SK-N-SH (cell line): ENCODE measurements around the gene C17orf114.
A peak's percentile ranks its signal among the peaks of the same experiment; 100 is the strongest.

Experiments used
- CTCF ChIA-PET: fragments of 300-600, 350-600 bp; formaldehyde crosslinking; extraction: SDS; loops from one replicate; lab custom pipeline; 2021; lab: Yijun Ruan, JAX
- POLR2A ChIA-PET: fragments of 350-600 bp; sonication (Branson Sonifier 250); formaldehyde crosslinking; extraction: SDS; loops from one replicate; lab custom pipeline; 2020; ENCODE audit warnings: antibody characterized with exemption, inconsistent platforms; lab: Yijun Ruan, JAX
- DNase-seq: peaks from one replicate; pipeline ENCODE4 v3.0.0; 2012
- H2AFZ ChIP-seq: fragments of 200-600 bp; sonication (generic); 2 replicates; pipeline ENCODE4 v1.8.1; 2016; ENCODE audit warnings: antibody characterized with exemption, mild to moderate bottlenecking, low read depth
- H3F3A ChIP-seq: fragments of 200-600 bp; sonication (generic); replicated peaks from 2 replicates; pipeline ENCODE3; 2016; ENCODE audit warnings: antibody characterized with exemption, mild to moderate bottlenecking; ENCODE audit not compliant: insufficient read depth
- H3K27ac ChIP-seq, 2 experiments: fragments of 200-500 bp in 1 of 2; fragments of 200-600 bp in 1 of 2; sonication (Bioruptor generic) in 1 of 2; sonication (generic), shearing (Covaris generic) in 1 of 2; 2 replicates each; pipeline versions ENCODE4 v1.5.1 to v1.6.1; 2014 to 2016; ENCODE audit warnings: low read depth in 2 of 2, inconsistent platforms in 1 of 2, low read length in 1 of 2, mild to moderate bottlenecking in 1 of 2, mixed read lengths in 1 of 2
- H3K27me3 ChIP-seq: fragments of 200-600 bp; sonication (generic), shearing (Covaris generic); 2 replicates; pipeline ENCODE4 v1.6.1; 2016; ENCODE audit warnings: mixed run types; ENCODE audit not compliant: insufficient read depth
- H3K36me3 ChIP-seq, 2 experiments: fragments of 200-500 bp in 1 of 2; fragments of 200-600 bp in 1 of 2; sonication (Bioruptor generic) in 1 of 2; sonication (generic) in 1 of 2; replicated peaks in 1 of 2; 2 replicates each; pipeline versions ENCODE3 to v1.5.1; 2014 to 2016; ENCODE audit warnings: low read length in 1 of 2, mild to moderate bottlenecking in 1 of 2; ENCODE audit not compliant: insufficient read depth in 2 of 2, control insufficient read depth in 1 of 2
- H3K4me1 ChIP-seq, 2 experiments: fragments of 200-500 bp in 1 of 2; fragments of 200-600 bp in 1 of 2; sonication (Bioruptor generic) in 1 of 2; sonication (generic), shearing (Covaris generic) in 1 of 2; 2 replicates each; pipeline versions ENCODE4 v1.5.1 to v1.6.1; 2014 to 2016; ENCODE audit warnings: low read depth in 1 of 2, low read length in 1 of 2, mixed run types in 1 of 2; ENCODE audit not compliant: insufficient read depth in 2 of 2, control insufficient read depth in 1 of 2
- H3K4me2 ChIP-seq: fragments of 200-600 bp; sonication (generic), shearing (Covaris generic); 2 replicates; pipeline ENCODE4 v1.6.1; 2017; ENCODE audit warnings: mixed run types
- H3K4me3 ChIP-seq, 2 experiments: fragments of 200-500 bp in 1 of 2; fragments of 200-600 bp in 1 of 2; sonication (Bioruptor generic) in 1 of 2; sonication (generic), shearing (Covaris generic) in 1 of 2; 2 replicates each; pipeline versions ENCODE4 v1.5.1 to v1.8.1; 2014 to 2016; ENCODE audit warnings: low read depth in 2 of 2, inconsistent platforms in 1 of 2, low read length in 1 of 2, mild to moderate bottlenecking in 1 of 2, mixed read lengths in 1 of 2, moderate library complexity in 1 of 2
- H3K79me2 ChIP-seq: fragments of 200-600 bp; sonication (generic); 2 replicates; pipeline ENCODE4 v1.8.1; 2017; ENCODE audit warnings: mild to moderate bottlenecking; ENCODE audit not compliant: insufficient read depth
- H3K9ac ChIP-seq: fragments of 200-600 bp; sonication (generic); 2 replicates; pipeline ENCODE4 v1.6.1; 2017; ENCODE audit warnings: mixed run types
- H3K9me2 ChIP-seq: fragments of 200-600 bp; sonication (generic); 2 replicates; pipeline ENCODE4 v1.6.1; 2017; ENCODE audit warnings: mixed run types
- H3K9me3 ChIP-seq: fragments of 200-600 bp; sonication (generic); 2 replicates; pipeline ENCODE4 v1.6.1; 2017; ENCODE audit warnings: mixed run types, mild to moderate bottlenecking, moderate library complexity
- H4K20me1 ChIP-seq: fragments of 200-600 bp; sonication (generic); 2 replicates; pipeline ENCODE4 v1.6.1; 2017; ENCODE audit warnings: mild to moderate bottlenecking, mixed run types; ENCODE audit not compliant: insufficient read depth
- CTCF ChIP-seq: fragments of 200-600 bp; sonication (generic); IDR thresholded peaks from 2 replicates; pipeline ENCODE4 v1.6.1; 2017; ENCODE audit warnings: antibody characterized with exemption, mild to moderate bottlenecking, moderate library complexity
- EZH2phosphoT487 ChIP-seq: fragments of 200-600 bp; sonication (generic); IDR thresholded peaks from 2 replicates; pipeline ENCODE4 v1.6.1; 2017; ENCODE audit warnings: low read depth, mixed run types, mild to moderate bottlenecking, antibody characterized with exemption, moderate library complexity, borderline replicate concordance
- FOXM1 ChIP-seq: IDR thresholded peaks from 2 replicates; pipeline ENCODE4 v1.4.0; 2012; ENCODE audit warnings: low read depth, mild to moderate bottlenecking
- GABPA ChIP-seq: IDR thresholded peaks from 2 replicates; pipeline ENCODE4 v1.4.0; 2012; ENCODE audit warnings: low read depth, mild to moderate bottlenecking
- GATA2 ChIP-seq: sonication (generic); formaldehyde crosslinking; IDR thresholded peaks from 2 replicates; pipeline ENCODE4 v1.5.0; 2020; ENCODE audit warnings: mild to moderate bottlenecking, missing genetic modification reagents
- IRF3 ChIP-seq: fragments of 150-350 bp; IDR thresholded peaks from 2 replicates; pipeline ENCODE4 v1.6.1; 2016; ENCODE audit warnings: mild to moderate bottlenecking, low read depth, low read length
- JUND ChIP-seq: IDR thresholded peaks from 2 replicates; pipeline ENCODE4 v1.4.0; 2012
- MAX ChIP-seq: IDR thresholded peaks from 2 replicates; pipeline ENCODE4 v1.4.0; 2012; ENCODE audit warnings: low read depth
- MEF2A ChIP-seq: IDR thresholded peaks from 2 replicates; pipeline ENCODE4 v1.4.0; 2012; ENCODE audit warnings: low read depth, borderline replicate concordance
- NFIC ChIP-seq: IDR thresholded peaks from 2 replicates; pipeline ENCODE4 v1.4.0; 2012; ENCODE audit warnings: borderline replicate concordance
- NRF1 ChIP-seq: IDR thresholded peaks from 2 replicates; pipeline ENCODE4 v1.6.1; 2012; ENCODE audit warnings: low read depth, mild to moderate bottlenecking, low read length
- PBX3 ChIP-seq: IDR thresholded peaks from 2 replicates; pipeline ENCODE4; 2012
- RAD21 ChIP-seq: IDR thresholded peaks from 2 replicates; pipeline ENCODE4 v1.6.1; 2012; ENCODE audit warnings: mild to moderate bottlenecking, low read length
- RCOR1 ChIP-seq: fragments of 150-350 bp; IDR thresholded peaks from 2 replicates; pipeline ENCODE4 v1.6.1; 2017; ENCODE audit warnings: antibody characterized with exemption, low read length
- RFX5 ChIP-seq: IDR thresholded peaks from 2 replicates; pipeline ENCODE4 v1.6.1; 2012; ENCODE audit warnings: mild to moderate bottlenecking, improper control_type of control experiment, low read length
- RXRA ChIP-seq: IDR thresholded peaks from 2 replicates; pipeline ENCODE4 v1.4.0; 2012; ENCODE audit warnings: low read depth, mild to moderate bottlenecking, borderline replicate concordance
- SMC3 ChIP-seq: IDR thresholded peaks from 2 replicates; pipeline ENCODE4 v1.6.1; 2012; ENCODE audit warnings: low read depth, low read length, improper control_type of control experiment
- TCF12 ChIP-seq: IDR thresholded peaks from 2 replicates; pipeline ENCODE4 v1.4.0; 2012
- TEAD4 ChIP-seq: IDR thresholded peaks from 2 replicates; pipeline ENCODE4 v1.4.0; 2012; ENCODE audit warnings: mild to moderate bottlenecking, borderline replicate concordance; ENCODE audit not compliant: insufficient read depth
- USF1 ChIP-seq: IDR thresholded peaks from 2 replicates; pipeline ENCODE4 v1.4.0; 2012; ENCODE audit warnings: low read depth, borderline replicate concordance
- WGBS: methylation state at CpG from one replicate; pipeline ENCODE4 v1.1.6; 2017; ENCODE audit warnings: low lambda C conversion rate; 5-methylcytosine and 5-hydroxymethylcytosine counted together

Gene C17orf114

GRCh38 chr17:4836221-4836620, 34.1 kb upstream of the C17orf114 start:
- peaks cover 39% of the 10 kb centered on the region for H4K20me1 ChIP-seq
- CTCF ChIA-PET = interaction anchor here (1.0 to 3.5 kb wide), 4 partner anchors 14 to 48 kb away, joined by 3 to 19 read pairs (median 6); no protein-coding TSS in a partner anchor
- H3K4me3 ChIP-seq = no peak overlapping the region
- no peak overlapping the region for H3K4me2 ChIP-seq
- no peak overlapping the region for H3K27ac ChIP-seq
- POLR2A ChIA-PET = no interaction called here
- 94% methylated on average over 4 of the region's 4 CpGs for WGBS
- H3K4me1 ChIP-seq = peaks cover 7 to 30% of the 10 kb centered on the region in 2 experiments; a peak in 3 of 4 replicates
- no peaks in the 10 kb centered on the region for H3K9me2 ChIP-seq
- no peaks in the 10 kb centered on the region for H3K9me3 ChIP-seq
- H3K27me3 ChIP-seq = no peaks in the 10 kb centered on the region
- H3F3A ChIP-seq = peaks cover 3% of the 10 kb centered on the region
- peaks cover 78% of the 10 kb centered on the region for H3K79me2 ChIP-seq
- no peak overlapping the region for H3K9ac ChIP-seq
- TF ChIP-seq RCOR1 (no peak), CTCF (no peak), RFX5 (no peak), RXRA (no peak), TEAD4 (no peak), NRF1 (no peak), TCF12 (no peak), MAX (no peak), IRF3 (no peak), PBX3 (no peak)
- no peak for DNase-seq
- H3K36me3 ChIP-seq = peaks cover 0 to 11% of the 10 kb centered on the region in 2 experiments
- no peak overlapping the region for H2AFZ ChIP-seq

GRCh38 chr17:4834681-4835020, 32.5 kb upstream of the C17orf114 start:
- DNase-seq = no peak
- peak overlapping the region in 1 of 2 experiments; percentile 91; a peak in 2 of 4 replicates for H3K27ac ChIP-seq
- no peaks in the 10 kb centered on the region for H3K27me3 ChIP-seq
- H3K4me3 ChIP-seq = peak overlapping the region; percentile 95 to 97
- peaks cover 63% of the 10 kb centered on the region for H3K79me2 ChIP-seq
- H2AFZ ChIP-seq = no peak overlapping the region
- H4K20me1 ChIP-seq = peaks cover 27% of the 10 kb centered on the region
- peaks cover 3% of the 10 kb centered on the region for H3F3A ChIP-seq
- ChIA-PET POLR2A (interaction anchor here (1.2 kb wide), 1 partner anchor 45 kb away, joined by 4 read pairs; no protein-coding TSS in a partner anchor), CTCF (interaction anchor here (1.6 kb wide), 1 partner anchor 44 kb away, joined by 6 read pairs; no protein-coding TSS in a partner anchor)
- no peaks in the 10 kb centered on the region for H3K9me2 ChIP-seq
- peaks cover 4 to 30% of the 10 kb centered on the region in 2 experiments; a peak in 3 of 4 replicates for H3K4me1 ChIP-seq
- no peaks in the 10 kb centered on the region for H3K9me3 ChIP-seq
- 78% methylated on average over 4 of the region's 4 CpGs for WGBS
- H3K9ac ChIP-seq = peak overlapping the region; percentile 76; the same call in 1 of the 2 replicates
- H3K4me2 ChIP-seq = peak overlapping the region; percentile 86
- H3K36me3 ChIP-seq = peaks cover 0 to 11% of the 10 kb centered on the region in 2 experiments
- TF ChIP-seq JUND = no peak
- TF ChIP-seq USF1 = no peak
- TF ChIP-seq TCF12 = no peak
- TF ChIP-seq TEAD4 = no peak
- TF ChIP-seq NFIC = no peak
- no peak for TF ChIP-seq FOXM1
- no peak for TF ChIP-seq GABPA
- TF ChIP-seq GATA2 (CRISPR knock-in tag) = no peak
- no peak for TF ChIP-seq CTCF
- no peak for TF ChIP-seq EZH2phosphoT487
- TF ChIP-seq IRF3 = no peak
- no peak for TF ChIP-seq RAD21
- TF ChIP-seq SMC3 = no peak
- no peak for TF ChIP-seq MEF2A
